GM19455 (cell line): ENCODE data around the gene RTN3.

Experiments used
- ATAC-seq: cut with Tn5 transposase; IDR thresholded peaks from one replicate; pipeline ENCODE4 v1.9.1; 2021; ENCODE audit not compliant: unreplicated experiment

RTN3 gene

DNA sequence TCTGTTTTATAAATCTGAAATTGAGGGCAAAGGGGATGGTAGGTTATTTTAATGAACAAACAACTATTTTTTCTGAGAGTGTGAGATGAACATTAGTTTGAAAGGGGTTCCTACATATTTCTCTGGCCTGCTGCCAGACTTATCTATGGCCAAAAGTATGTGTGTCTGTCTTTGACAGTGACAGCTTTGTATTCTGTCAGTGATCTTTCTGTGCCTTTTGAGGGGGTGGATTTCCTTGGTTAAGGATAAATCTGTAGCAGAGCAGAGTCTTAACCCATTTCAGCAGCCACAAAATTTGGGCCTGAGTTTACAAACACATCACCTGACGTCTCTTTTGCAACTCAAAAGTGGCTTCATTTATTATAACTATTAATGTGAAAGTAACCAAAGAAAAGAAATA lies 56.4 kb downstream of the RTN3 start:
- no peak for ATAC-seq

- no peak for ATAC-seq
Measured at GRCh38 chr11:63738720-63739360, 57.5 kb downstream of the RTN3 start.

DNA sequence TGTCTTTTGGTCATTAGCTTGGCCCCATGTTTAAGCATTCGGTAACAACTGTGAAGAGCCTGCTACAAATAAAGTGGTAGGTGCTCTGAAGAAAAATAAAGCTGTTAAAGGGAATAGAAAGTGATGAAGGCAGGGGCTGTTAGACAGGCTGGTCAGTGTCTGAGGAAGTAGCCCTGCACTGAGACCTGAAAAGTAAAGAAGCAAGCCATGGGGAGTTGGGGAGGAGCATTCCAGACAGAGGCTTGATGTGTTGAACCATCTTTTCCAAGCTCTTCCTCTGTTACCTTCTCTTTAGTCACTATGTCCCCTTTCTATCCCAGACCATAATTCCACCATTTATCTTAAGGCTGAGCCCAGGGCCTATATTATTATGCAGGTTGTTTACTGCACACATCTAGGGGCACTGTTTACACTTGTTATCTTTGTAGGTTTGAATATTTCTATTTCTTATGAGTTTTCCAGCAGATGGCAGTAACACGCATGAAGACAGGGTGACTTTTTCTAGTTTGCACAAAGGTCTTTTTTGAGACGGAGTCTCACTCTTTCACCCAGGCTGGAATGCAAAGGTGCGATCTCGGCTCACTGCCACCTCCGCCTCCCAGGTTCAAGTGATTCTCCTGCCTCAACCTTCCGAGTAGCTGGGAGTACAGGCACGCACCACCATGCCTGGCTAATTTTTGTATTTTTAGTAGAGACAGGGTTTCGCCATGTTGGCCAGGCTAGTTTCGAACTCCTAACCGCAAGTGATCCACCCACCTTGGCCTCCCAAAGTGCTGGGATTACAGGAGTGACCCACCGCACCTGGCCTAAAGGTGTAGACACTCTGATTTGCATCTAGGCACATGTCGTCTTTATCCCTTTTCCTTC lies 64.2 kb downstream of the RTN3 start:
- no peak for ATAC-seq

- ATAC-seq = no peak
Measured at GRCh38 chr11:63747011-63747410, 65.7 kb downstream of the RTN3 start.

GRCh38 chr11:63749624-63750023 lies 68.3 kb downstream of the RTN3 start:
- no peak for ATAC-seq

DNA sequence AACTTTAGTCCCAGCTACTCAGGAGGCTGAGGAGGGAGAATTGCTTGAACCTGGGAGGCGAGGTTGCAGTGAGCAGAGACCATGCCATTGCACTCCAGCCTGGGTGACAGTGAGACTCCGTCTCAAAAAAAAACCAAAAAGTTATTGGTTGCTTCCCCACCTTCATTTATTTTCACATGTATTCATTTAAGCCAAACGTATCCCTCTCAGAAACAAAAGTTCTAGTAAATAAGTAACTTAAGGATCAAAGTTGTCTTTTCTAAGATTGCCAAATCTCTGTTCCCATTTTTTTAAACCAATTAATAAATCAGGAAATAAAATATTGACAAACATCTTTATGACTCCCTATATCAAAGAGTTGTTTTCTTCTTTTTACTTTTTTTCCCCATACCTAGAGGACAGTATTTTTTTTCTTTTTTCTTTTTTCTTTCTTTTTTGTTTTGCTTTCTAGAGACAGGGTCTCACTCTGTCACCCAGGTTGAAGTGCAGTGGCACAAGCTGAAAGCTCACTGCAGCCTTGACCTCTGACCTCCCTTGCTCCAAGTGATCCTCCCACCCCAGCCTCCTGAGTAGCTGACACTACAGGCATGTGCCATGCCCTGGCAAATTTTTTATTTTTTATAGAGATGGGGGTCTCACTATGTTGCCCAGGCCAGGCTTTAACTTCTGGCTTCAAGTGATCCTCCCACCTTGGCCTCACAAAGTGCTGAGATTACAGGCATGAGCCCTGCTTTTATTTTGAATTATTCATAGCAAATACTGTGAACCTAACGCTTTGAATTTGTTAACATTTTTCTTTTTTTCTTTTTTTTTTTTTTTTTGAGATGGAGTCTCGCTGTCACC lies 75.8 kb downstream of the RTN3 start:
- no peak for ATAC-seq

DNA sequence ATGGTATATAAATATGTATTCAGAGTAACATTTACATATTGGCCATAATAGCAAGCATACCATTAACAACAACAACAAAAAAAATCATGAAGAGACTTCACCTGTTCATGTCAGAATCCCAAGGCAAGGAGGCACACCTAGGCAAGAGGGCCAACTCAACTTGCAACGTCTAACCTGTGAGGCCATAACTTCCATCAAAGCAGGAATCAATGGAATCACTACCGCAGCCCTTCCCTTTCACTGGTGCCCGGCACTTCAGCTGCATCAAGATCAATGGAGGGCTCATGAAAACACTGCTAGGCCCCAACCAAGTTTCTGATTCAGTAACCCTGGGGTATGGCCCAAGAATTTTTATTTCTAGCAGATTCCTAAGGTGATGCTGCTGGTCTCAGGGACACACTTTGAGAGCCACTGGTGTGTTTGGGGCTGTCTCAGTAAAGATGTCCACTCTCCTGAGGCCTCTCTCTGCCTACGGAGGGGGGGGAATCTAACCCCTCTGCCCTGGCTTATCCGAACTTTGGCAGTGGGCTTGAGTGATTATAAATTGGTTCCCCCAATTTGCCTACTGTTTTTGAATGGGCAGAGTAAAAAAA lies 79.3 kb downstream of the RTN3 start:
- ATAC-seq = no peak

DNA sequence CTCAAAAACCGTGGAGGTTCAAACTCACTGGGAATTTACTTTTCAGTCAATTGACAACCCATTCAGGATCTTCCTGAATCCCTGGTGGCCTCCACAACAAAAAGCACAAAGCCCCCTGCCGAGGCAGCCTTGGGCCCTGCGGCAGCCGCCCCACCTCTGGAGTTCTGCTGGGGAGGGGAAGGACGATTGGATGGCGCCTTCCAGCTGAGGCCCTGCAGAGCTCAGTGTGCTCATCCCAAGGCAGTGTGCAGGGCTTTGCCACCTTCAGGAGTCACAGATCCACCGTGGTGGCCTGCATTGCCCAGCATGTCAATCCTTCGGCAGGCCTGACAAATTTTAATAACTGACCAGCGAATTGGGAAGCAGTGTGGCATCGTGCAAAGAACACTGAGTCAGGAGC lies 79.9 kb downstream of the RTN3 start:
- ATAC-seq = no peak

- no peak for ATAC-seq
Measured at GRCh38 chr11:63761931-63762653, 80.8 kb downstream of the RTN3 start.

GRCh38 chr11:63762654-63763495 lies 81.6 kb downstream of the RTN3 start:
- no peak for ATAC-seq

- no peak for ATAC-seq
Measured at GRCh38 chr11:63763496-63764339, 82.4 kb downstream of the RTN3 start.

GRCh38 chr11:63764340-63764678 lies 83.0 kb downstream of the RTN3 start:
- no peak for ATAC-seq

- ATAC-seq = no peak
Measured at GRCh38 chr11:63764679-63765647, 83.7 kb downstream of the RTN3 start.

DNA sequence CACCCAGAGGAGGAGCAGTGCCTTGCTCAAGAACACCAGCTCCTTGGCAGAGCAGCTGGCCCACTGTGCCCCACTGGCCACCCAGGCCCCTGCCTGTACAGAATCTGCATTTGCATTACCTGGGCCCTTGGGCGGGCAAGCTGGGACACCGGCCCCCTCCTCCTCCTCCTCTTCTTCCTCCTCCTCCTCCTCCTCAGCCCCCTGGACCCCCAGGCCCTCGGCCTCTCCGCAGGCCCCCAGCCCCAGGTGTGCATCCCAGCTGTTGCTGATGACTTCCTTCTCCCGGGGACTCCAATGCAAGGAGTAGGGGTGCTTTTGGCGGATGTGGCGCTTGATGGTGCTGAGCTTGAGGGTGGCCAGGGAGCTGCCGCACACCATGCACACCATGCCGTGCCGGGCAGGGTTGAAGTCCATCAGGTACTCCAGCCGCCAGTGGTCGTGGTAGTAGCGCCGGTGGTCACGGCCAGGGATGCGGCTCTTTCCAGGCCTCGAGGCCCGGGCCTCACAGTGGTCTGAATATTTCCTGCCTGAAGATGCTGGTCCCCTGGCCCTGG lies 84.5 kb downstream of the RTN3 start:
- no peak for ATAC-seq

- ATAC-seq = no peak
Measured at GRCh38 chr11:63766531-63767235, 85.4 kb downstream of the RTN3 start.

- no peak for ATAC-seq
Measured at GRCh38 chr11:63767267-63767564, 85.9 kb downstream of the RTN3 start.
